Effector CD8-positive, alpha-beta T cell (primary cell): Measurements from ENCODE around the gene UGP2.
"Not testable (repeated sequence)": the region's sequence is repeated elsewhere in the genome, so short reads cannot be mapped to it uniquely, and the experiment has no call there.

Experiments used
- DNase-seq: peaks from one replicate; lab custom pipeline; 2025; lab: John Stamatoyannopoulos, UW

UGP2 gene

GRCh38 chr2:63840081-63840784, 1.5 kb upstream of the UGP2 start:
- peak; percentile 47 for DNase-seq

- DNase-seq = peak; percentile 95
These were observed 877 bp upstream of the UGP2 start for GRCh38 chr2:63840785-63841253.

GRCh38 chr2:63842149-63843061, 709 bp downstream of the UGP2 start:
- no peak for DNase-seq

DNA sequence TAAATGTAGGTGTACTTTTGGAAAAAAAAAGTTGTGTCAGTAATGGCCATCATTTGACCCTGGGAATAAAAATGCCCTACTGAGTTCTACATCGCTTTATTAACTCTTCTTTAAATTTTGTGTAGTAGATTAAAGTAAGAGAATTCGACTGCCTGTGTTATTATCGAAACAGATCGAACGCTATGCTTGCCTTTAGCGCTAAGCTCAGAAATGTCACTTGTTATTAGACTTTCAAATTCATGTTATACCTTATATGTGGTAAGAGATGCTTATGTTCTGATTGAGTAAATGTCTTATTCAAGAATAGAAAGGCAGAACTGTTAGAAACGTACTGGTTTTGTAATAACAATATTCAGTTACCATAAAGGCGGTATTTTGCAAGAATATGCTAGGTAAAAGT, 1.4 kb downstream of the UGP2 start:
- no peak for DNase-seq

DNA sequence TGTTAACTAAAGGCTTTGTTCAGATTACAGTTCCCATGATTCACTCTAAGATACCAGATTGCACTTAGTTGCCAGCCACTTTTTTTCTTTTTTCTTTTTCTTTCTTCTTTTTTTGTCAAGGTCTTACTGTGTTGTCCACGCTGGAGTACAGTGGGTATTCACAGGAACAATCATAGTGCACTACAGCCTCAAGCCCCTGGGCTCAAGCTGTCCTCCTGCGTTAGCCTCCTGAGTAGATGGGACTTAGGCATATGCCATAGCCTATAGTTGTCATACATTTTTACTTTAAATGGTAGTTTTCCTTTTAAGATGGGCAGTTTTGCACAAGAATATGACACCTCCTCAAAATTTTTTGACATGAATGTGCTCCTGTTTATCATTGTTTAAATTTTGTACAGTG, 2.1 kb downstream of the UGP2 start:
- DNase-seq = no peak

GRCh38 chr2:63844616-63845015, 2.9 kb downstream of the UGP2 start:
- DNase-seq = no peak

DNA sequence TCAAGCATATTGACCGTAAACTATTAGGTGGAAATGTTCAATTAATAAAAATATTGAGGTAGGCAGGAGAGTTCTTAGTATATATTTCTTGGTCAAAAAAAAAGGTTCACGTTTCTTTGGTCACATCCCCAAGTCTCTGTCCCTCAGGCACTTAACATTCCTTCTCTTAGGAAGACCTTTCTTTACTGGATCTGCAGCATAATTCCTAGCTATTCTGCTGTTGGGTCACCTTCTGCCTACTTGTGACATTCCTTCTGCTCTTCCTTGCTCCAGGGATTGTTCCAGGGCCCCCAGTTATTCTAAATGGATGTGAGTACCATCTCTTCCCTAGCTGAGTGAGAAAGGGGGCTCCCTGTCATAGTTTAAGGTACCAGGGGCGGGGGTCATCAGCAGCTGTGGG, 4.2 kb downstream of the UGP2 start:
- no peak for DNase-seq

DNA sequence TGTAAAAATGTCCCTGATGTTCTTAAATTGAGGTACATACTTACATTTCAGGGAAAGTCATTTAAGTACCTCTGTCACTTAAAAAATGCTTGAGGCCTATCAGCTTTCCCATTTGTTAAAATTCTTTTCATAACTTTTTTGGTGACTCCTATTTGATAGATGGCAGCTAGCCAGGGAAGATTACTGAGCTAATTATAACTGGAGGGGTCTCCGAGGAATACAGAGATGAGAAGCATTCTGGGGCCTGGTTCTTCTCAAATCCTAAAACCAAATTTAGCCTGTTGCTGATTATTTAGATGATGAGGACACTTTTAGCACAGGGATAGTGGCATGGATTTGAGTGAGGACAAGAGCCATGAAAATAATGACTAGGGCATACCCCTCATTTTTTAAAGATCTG, 4.8 kb downstream of the UGP2 start:
- no peak for DNase-seq

DNA sequence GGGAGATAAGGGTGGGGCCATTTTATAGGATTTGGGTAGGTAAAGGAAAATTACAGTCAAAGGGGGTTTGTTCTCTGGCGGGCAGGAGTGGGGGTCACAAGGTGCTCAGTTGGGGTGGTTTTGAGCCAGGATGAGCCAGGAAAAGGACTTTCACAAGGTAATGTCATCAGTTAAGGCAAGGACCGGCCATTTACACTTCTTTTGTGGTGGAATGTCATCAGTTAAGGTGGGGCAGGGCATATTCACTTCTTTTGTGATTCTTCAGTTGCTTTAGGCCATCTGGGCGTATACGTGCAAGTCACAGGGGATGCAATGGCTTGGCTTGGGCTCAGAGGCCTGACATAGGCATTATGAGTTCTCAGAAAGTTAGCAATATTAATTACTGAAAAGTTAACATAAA, 5.9 kb downstream of the UGP2 start:
- DNase-seq = not testable (repeated sequence)

DNA sequence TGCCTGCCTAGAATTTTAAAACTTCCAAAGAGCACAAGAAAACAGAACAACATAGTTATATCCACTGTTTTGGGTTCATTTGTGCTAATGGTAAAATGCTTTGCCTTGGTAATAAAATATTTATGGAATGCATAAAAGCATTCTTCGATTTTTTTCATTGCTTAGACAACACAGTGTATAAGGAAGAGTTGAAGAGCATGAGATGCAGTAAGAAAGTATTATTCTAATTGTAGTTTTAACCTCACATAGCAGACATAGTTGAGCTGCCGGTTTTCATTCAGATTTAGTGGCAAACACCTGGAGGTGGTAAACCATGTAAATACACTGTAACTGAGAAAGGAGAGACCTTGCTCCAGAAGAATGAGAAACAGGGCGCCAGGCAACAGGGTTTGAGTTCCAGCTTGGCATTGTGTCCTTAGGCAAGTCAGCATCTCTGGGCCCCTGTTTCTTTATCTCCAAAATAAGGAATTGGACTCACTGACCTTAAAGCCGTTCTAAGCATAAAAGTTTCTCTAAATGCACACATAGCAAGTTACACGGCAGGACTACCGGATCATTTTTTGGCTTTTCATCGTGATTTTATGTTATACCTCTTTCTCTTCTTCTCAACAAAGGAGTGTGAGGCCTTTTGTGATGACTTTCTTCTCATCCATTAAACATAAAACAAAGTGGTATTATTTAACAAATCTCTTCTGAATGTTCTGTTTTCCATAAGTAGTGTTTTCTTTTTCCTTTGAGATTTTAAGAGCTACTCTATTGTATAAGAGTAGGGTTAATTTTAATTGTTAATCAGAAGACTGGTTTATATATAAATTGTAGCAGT, 7.9 kb downstream of the UGP2 start:
- DNase-seq = no peak

GRCh38 chr2:63850204-63850571, 8.5 kb downstream of the UGP2 start:
- DNase-seq = no peak

- no peak for DNase-seq
These were observed 9.0 kb downstream of the UGP2 start for GRCh38 chr2:63850649-63851048.

DNA sequence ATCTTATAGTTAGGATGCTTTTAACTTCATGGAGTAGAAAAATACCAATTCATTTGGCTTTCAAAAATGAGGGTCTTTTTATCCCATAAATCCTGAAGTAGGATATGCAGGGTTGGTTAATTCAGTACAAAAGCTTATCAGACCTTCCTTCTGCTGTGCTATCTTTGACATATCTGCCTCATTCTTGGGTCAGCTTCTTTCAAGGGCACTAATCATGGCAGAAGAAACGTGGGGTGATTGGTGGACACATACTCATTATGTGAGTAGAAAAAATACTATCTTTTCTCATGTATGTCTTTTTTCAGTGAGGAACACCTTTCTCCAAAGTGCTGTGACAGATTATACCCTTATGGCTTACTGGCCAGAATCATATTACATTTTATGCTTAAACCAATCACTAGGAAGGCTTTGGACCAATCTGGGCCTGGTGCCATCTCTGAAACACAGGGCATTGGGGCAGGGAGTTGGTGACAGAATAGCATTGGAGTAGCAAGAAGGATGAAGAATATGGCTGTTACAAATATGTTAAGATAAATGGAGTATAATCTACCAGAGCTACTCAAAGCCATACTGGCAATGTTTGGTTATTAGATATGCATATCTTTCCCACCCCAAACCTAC, 10.1 kb downstream of the UGP2 start:
- no peak for DNase-seq

DNA sequence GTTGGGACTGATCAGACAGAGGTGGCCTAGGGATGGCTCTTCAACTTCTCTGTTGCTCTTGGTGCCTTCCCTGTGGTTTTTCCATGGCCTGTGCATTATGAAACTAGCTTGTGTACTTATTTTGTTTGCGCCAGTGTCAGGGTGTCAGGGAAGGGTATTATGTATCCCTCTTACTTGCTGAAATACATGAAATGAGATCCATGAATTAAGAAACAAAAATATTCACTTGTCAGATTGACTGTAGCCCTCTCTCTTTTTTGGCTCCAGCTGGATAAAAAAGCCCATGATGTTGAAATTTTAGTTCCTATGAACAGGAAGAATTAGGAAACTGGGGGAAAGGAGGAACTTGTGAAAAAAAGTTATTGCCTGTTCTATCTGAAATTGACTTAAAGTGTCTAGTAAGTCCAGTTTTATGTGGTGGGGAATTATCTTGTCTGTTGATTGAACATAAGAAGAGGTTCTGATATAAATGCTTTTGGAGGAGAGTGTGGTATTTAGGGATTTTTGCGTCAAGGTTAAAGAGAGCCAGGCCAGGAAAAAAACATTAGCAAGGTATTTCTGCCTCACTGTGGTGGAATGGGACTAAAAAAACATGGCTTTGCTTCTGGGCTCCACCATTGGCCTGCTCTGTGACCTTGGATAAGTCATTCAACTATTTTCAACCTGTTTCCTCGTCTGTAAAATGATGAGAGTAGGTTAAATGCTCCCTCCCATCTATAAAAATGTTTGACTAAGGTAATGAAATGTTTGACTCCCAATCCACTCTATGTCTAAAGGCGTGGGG, 12.0 kb downstream of the UGP2 start:
- DNase-seq = no peak

DNA sequence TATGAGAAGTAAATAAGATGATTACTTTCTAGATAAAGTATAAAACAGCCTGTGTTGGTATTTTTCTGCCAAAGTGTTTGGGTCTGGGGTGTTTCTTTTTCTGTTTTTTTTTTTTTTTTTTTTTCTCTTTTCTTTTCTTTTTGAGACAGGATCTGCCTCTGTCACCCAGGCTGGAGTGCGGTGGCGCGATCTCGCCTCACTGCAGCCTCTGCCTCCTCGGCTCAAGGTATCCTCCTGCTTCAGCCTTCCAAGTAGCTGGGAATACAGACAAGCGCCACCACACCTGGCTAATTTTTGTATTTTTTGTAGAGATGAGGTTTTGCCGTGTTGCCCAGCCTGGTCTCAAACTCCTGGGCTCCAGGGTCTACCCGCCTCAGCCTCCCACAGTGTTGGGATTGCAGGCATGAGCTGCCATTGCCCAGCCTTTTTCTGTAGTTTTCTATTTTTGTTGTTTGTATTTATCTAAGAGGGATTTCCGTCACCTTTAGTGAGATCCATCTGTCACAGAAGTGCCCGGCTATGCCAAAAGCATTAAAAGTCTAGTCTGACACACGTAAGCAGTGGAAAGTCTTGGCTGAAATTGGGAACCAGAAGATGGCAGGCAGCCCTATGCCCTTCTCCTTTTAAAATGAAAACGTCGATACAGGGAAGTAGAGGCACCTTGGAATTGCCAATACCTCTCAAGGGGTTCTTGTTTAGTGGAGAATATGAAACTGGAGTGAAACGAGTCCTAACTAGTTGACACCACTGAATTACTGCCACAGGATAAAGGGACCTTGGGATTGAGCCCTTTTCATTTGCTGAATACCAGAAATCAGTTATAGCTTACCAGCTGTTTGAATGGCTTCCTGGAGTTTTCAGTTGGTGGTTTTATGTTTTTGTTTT, 14.0 kb downstream of the UGP2 start:
- DNase-seq = no peak

DNA sequence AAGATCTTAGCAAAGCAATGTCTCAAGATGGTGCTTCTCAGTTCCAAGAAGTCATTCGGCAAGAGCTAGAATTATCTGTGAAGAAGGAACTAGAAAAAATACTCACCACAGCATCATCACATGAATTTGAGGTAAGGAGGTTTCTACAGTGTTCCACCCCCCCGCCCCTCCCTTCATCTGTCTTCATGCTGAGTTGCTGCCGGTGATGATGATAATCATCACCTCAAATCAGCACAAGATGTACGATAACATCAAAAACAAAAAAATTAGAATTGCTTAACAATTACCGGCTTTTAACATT, 14.6 kb downstream of the UGP2 start:
- peak; percentile 44 for DNase-seq

- no peak for DNase-seq
These were observed 16.6 kb downstream of the UGP2 start for GRCh38 chr2:63858291-63858690.

DNA sequence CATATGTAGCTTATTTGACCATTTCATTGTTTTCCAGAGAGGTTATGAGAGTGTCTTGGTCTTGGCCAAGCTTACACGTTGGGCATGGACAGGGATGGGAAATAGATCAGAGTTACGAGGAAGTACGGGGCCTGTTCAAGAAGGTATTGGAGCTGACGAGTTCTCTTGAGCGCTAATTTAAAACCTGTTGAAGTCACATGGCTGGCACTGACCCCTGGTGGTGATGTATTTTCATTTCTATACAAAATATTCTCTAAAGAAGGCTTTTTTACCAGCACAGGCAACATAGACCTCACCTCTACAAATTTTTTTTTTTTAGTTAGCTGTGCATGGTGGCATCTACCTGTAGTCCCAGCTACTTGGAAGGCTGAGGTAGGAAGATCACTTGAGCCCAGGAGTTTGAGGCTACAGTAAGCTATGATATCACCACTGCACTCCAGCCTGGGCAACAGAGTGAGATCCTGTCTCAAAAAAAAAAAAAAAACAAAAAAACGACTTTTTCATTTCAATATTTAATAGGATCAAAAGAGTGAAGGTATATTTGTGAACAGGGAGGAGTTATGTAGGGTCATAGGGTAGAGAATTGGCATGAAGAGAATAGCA, 19.6 kb downstream of the UGP2 start:
- DNase-seq = peak; percentile 43

DNA sequence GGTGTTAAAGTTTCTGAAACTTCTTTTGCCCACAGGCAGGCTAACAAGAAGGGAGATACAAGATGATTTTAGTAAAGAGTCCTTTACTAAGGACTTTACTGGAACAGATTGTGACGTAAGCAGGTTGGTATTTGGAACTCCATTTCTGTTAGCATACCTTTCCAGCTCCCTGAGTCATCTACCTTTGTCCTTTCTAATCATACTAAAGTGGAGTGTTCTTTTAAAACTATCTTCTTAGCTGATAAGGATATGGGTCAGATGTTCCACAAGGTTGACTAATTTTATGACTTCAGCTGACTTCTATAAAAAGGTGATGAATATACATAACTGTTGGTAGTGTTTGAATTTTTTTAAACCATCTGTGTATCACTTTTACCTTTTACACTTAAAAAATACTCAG, 21.1 kb downstream of the UGP2 start:
- DNase-seq = no peak

DNA sequence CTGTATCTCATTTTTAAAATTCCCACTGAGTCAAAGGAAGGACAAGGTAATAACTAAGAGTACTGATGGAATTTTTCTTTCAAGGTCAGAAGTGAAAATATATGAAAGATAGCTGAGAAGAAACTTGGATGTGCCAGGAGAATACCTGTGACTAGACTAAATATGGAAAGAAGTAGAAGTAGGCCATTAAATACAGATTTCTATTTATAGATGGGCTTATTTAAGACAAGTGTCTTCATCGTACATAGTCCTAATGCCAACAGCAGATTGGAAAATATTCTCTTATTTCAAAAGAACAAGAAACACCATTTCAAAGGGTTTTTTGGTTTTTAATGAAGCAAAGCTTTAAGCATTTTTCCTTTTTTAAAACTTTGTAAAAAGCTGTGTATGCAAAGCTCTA, 22.0 kb downstream of the UGP2 start:
- DNase-seq = no peak
